Renal cortex interstitium (tissue), 11 donors: ENCODE measurements around the gene ARL3. TPM values are rescaled to one million over a fixed set of nuclear protein-coding genes. Genes with fewer than 3 reads are reported as not detected.
"Not testable (repeated sequence)": the region's sequence is repeated elsewhere in the genome, so short reads cannot be mapped to it uniquely, and the experiment has no call there.

ENCODE experiments used
- DNase-seq, 11 donors: peaks; one replicate each; pipeline ENCODE4 v3.0.0-alpha.2; 2013; ENCODE audit warnings: low read depth in 9 of 11, low spot score in 4 of 11; ENCODE audit errors: extremely low read depth in 1 of 11
- polyA plus RNA-seq, 3 donors: library from polyadenylated mRNA; unstranded; fragments of 120-200 nt; gene quantifications; one replicate each; pipeline ENCODE4 v1.2.1, GENCODE V29; 2013; ENCODE audit not compliant: insufficient read length in 3 of 3

The ARL3 gene
- polyA plus RNA-seq, 3 donors: 27.5 to 35.8 (median 31.5) TPM

GRCh38 chr10:102716900-102717565, 2.8 kb upstream of the ARL3 start:
- not testable (repeated sequence) for DNase-seq

GRCh38 chr10:102715880-102716279, 1.7 kb upstream of the ARL3 start:
- DNase-seq: no peak

GRCh38 chr10:102714621-102715455, 641 bp upstream of the ARL3 start, which contains the start of gene SFXN2:
TSS of gene SFXN2 (plus strand) at chr10:102714636. CDS start at chr10:102726637, 12,001 bp downstream.
- no peak for DNase-seq

GRCh38 chr10:102713539-102713813, 721 bp downstream of the ARL3 start:
- DNase-seq: no peak

- DNase-seq: no peak
Observed at GRCh38 chr10:102712843-102713538, 1.2 kb downstream of the ARL3 start.

GRCh38 chr10:102712089-102712488, 2.1 kb downstream of the ARL3 start:
- no peak for DNase-seq

GRCh38 chr10:102710609-102711008, 3.6 kb downstream of the ARL3 start:
- DNase-seq: no peak

GRCh38 chr10:102705531-102705930, 8.7 kb downstream of the ARL3 start:
- no peak for DNase-seq

GRCh38 chr10:102704915-102705314, 9.3 kb downstream of the ARL3 start:
- no peak for DNase-seq

GRCh38 chr10:102702742-102703141, 11.5 kb downstream of the ARL3 start:
- DNase-seq: no peak

GRCh38 chr10:102701796-102702195, 12.4 kb downstream of the ARL3 start:
- DNase-seq: no peak

GRCh38 chr10:102701272-102701671, 12.9 kb downstream of the ARL3 start:
- DNase-seq: no peak

GRCh38 chr10:102698894-102699293, 15.3 kb downstream of the ARL3 start:
- no peak for DNase-seq

GRCh38 chr10:102696736-102697135, 17.5 kb downstream of the ARL3 start:
- DNase-seq: no peak

- DNase-seq: not testable (repeated sequence)
Observed at GRCh38 chr10:102695401-102695800, 18.8 kb downstream of the ARL3 start.

- DNase-seq: no peak
Observed at GRCh38 chr10:102691285-102692066, 22.7 kb downstream of the ARL3 start.

- DNase-seq: no peak
Observed at GRCh38 chr10:102683736-102684135, 30.5 kb downstream of the ARL3 start.

- DNase-seq: no peak
Observed at GRCh38 chr10:102682981-102683380, 31.2 kb downstream of the ARL3 start.

GRCh38 chr10:102682416-102682815, 31.8 kb downstream of the ARL3 start:
- DNase-seq: no peak
